H1 (cell line): Measurements from ENCODE around the gene COQ7. TPM values are rescaled to one million over a fixed set of nuclear protein-coding genes. Genes with fewer than 3 reads are reported as not detected.
A peak's percentile ranks its signal among the peaks of the same experiment; 100 is the strongest.

Experiments used
- CTCF ChIA-PET: fragments of 300-600 bp; sonication (Branson Sonifier 250); formaldehyde crosslinking; loops from one replicate; lab custom pipeline; 2021; ENCODE audit not compliant: partially characterized antibody; lab: Charles Lee
- POLR2A ChIA-PET: fragments of 300-600 bp; sonication (Branson Sonifier 250); formaldehyde crosslinking; loops from one replicate; lab custom pipeline; 2021; ENCODE audit warnings: inconsistent platforms; ENCODE audit not compliant: partially characterized antibody; lab: Charles Lee
- DNase-seq, 2 experiments: peaks; one replicate each; pipeline versions ENCODE4 v3.0.0 to v3.0.0-alpha.2; 2010 to 2022; ENCODE audit warnings: low spot score in 2 of 2, low read depth in 1 of 2, mixed read lengths in 1 of 2
- FAIRE-seq: peaks from 2 replicates; lab custom pipeline; 2011; peaks lifted over from hg19 to GRCh38; lab: Jason Lieb, UNC
- H2AFZ ChIP-seq: 2 replicates; pipeline ENCODE4 v1.8.1; 2012; ENCODE audit warnings: low read length, inconsistent platforms
- H2AK5ac ChIP-seq: 2 replicates; pipeline ENCODE4 v1.6.1; 2013; ENCODE audit warnings: low read depth, low read length
- H2BK120ac ChIP-seq: replicated peaks from 2 replicates; pipeline ENCODE3; 2013; ENCODE audit warnings: low read depth, low read length, inconsistent platforms
- H2BK12ac ChIP-seq: 2 replicates; pipeline ENCODE4 v1.6.1; 2013; ENCODE audit warnings: low read depth, low read length
- H2BK15ac ChIP-seq: 2 replicates; pipeline ENCODE4 v1.6.1; 2013; ENCODE audit warnings: low read length
- H2BK20ac ChIP-seq: 2 replicates; pipeline ENCODE4 v1.6.1; 2013; ENCODE audit warnings: low read length
- H2BK5ac ChIP-seq: 2 replicates; pipeline ENCODE4 v1.6.1; 2013; ENCODE audit warnings: low read depth, low read length
- H3K14ac ChIP-seq: 2 replicates; pipeline ENCODE4 v1.6.1; 2013; ENCODE audit warnings: inconsistent platforms; ENCODE audit not compliant: insufficient read length
- H3K18ac ChIP-seq: 2 replicates; pipeline ENCODE4 v1.6.1; 2013; ENCODE audit warnings: low read length; ENCODE audit errors: extremely low read depth
- H3K23ac ChIP-seq: 2 replicates; pipeline ENCODE4 v1.6.1; 2013; ENCODE audit warnings: inconsistent platforms; ENCODE audit not compliant: insufficient read length
- H3K23me2 ChIP-seq: 2 replicates; pipeline ENCODE4 v1.6.1; 2013; ENCODE audit warnings: low read depth, low read length
- H3K27ac ChIP-seq: 2 replicates; pipeline ENCODE4 v1.6.1; 2011; ENCODE audit warnings: low read depth, low read length, inconsistent platforms
- H3K27me3 ChIP-seq, 4 experiments: replicated peaks in 1 of 4; 1 replicate in 1 of 4; 2 replicates in 3 of 4; pipeline versions ENCODE4 v1.6.1 to v1.8.1; 2011 to 2013; ENCODE audit warnings: low read length in 3 of 4, mild to moderate bottlenecking in 3 of 4, inconsistent platforms in 2 of 4, mixed read lengths in 2 of 4, moderate library complexity in 1 of 4; ENCODE audit not compliant: control insufficient read depth in 3 of 4, insufficient read depth in 3 of 4; ENCODE audit errors: extremely low read depth in 1 of 4
- H3K36me3 ChIP-seq, 4 experiments: 2 replicates each; pipeline versions ENCODE4 v1.6.1 to v1.8.1; 2011 to 2013; ENCODE audit warnings: mild to moderate bottlenecking in 4 of 4, low read length in 3 of 4, moderate library complexity in 2 of 4, control low read depth in 1 of 4, inconsistent platforms in 1 of 4; ENCODE audit not compliant: insufficient read depth in 4 of 4, control insufficient read depth in 2 of 4
- H3K4ac ChIP-seq: replicated peaks from 2 replicates; pipeline ENCODE3; 2013; ENCODE audit warnings: low read length, low read depth, mixed read lengths, inconsistent platforms; ENCODE audit not compliant: insufficient read length
- H3K4me1 ChIP-seq, 4 experiments: replicated peaks in 1 of 4; 1 replicate in 1 of 4; 2 replicates in 3 of 4; pipeline versions ENCODE4 v1.6.1 to v1.8.1; 2011 to 2013; ENCODE audit warnings: low read length in 3 of 4, inconsistent platforms in 2 of 4, mixed read lengths in 1 of 4; ENCODE audit not compliant: insufficient read depth in 4 of 4, control insufficient read depth in 3 of 4
- H3K4me2 ChIP-seq, 2 experiments: 2 replicates each; pipeline versions ENCODE4 v1.6.1 to v1.8.1; 2011 to 2013; ENCODE audit warnings: low read depth in 2 of 2, low read length in 2 of 2, control low read depth in 1 of 2, inconsistent platforms in 1 of 2, mild to moderate bottlenecking in 1 of 2; ENCODE audit not compliant: insufficient read depth in 1 of 2
- H3K4me3 ChIP-seq, 4 experiments: fragments of 200-600, 300-600 bp in 1 of 4; sonication (generic), shearing (Covaris generic), sonication (Bioruptor Twin) in 1 of 4; 2 replicates each; pipeline versions ENCODE4 v1.5.1 to v1.8.1; 2011 to 2016; ENCODE audit warnings: low read length in 4 of 4, low read depth in 3 of 4, control low read depth in 2 of 4, inconsistent platforms in 2 of 4, mild to moderate bottlenecking in 2 of 4, mixed read lengths in 1 of 4, moderate library complexity in 1 of 4; ENCODE audit not compliant: insufficient read depth in 2 of 4; ENCODE audit errors: extremely low read depth in 1 of 4
- H3K56ac ChIP-seq: replicated peaks from 2 replicates; pipeline ENCODE3; 2013; ENCODE audit warnings: low read depth, mild to moderate bottlenecking, mixed read lengths, low read length, inconsistent platforms; ENCODE audit not compliant: insufficient read length
- H3K79me1 ChIP-seq: 2 replicates; pipeline ENCODE4 v1.6.1; 2013; ENCODE audit warnings: low read depth, low read length, control low read depth
- H3K79me2 ChIP-seq, 2 experiments: 2 replicates each; pipeline versions ENCODE4 v1.6.1 to v1.8.1; 2012 to 2013; ENCODE audit warnings: low read length in 2 of 2, mild to moderate bottlenecking in 2 of 2, inconsistent platforms in 1 of 2; ENCODE audit not compliant: insufficient read depth in 2 of 2, control insufficient read depth in 1 of 2
- H3K9ac ChIP-seq, 4 experiments: replicated peaks in 1 of 4; 1 replicate in 1 of 4; 2 replicates in 3 of 4; pipeline versions ENCODE4 v1.6.1 to v1.8.1; 2011 to 2013; ENCODE audit warnings: low read depth in 3 of 4, low read length in 3 of 4, control low read depth in 2 of 4, mild to moderate bottlenecking in 2 of 4, moderate library complexity in 2 of 4, inconsistent platforms in 1 of 4; ENCODE audit errors: extremely low read depth in 1 of 4
- H3K9me3 ChIP-seq, 2 experiments: 2 replicates each; pipeline versions ENCODE4 v1.6.1 to v1.8.1; 2012 to 2013; ENCODE audit warnings: mild to moderate bottlenecking in 2 of 2, moderate library complexity in 2 of 2, control low read depth in 1 of 2, inconsistent platforms in 1 of 2, low read depth in 1 of 2, low read length in 1 of 2, mixed read lengths in 1 of 2; ENCODE audit not compliant: insufficient read depth in 2 of 2
- H4K20me1 ChIP-seq, 2 experiments: replicated peaks in 1 of 2; 2 replicates each; pipeline versions ENCODE3 to v1.8.1; 2011 to 2013; ENCODE audit warnings: inconsistent platforms in 2 of 2, low read length in 2 of 2, mild to moderate bottlenecking in 1 of 2; ENCODE audit not compliant: insufficient read depth in 2 of 2, control insufficient read depth in 1 of 2
- H4K5ac ChIP-seq: 2 replicates; pipeline ENCODE4 v1.6.1; 2013; ENCODE audit warnings: low read length, low read depth, mixed read lengths, inconsistent platforms; ENCODE audit not compliant: insufficient read length
- H4K8ac ChIP-seq: 2 replicates; pipeline ENCODE4 v1.8.0; 2013; ENCODE audit warnings: mild to moderate bottlenecking, moderate library complexity, low read length, inconsistent platforms; ENCODE audit not compliant: insufficient read depth; ENCODE audit errors: extremely low read depth
- H4K91ac ChIP-seq: replicated peaks from 2 replicates; pipeline ENCODE3; 2013; ENCODE audit warnings: low read length, mixed read lengths, inconsistent platforms; ENCODE audit not compliant: insufficient read length
- BCL11A ChIP-seq, 2 experiments: IDR thresholded peaks; one replicate each; pipeline ENCODE4 v1.6.1; 2011; ENCODE audit warnings: low read depth in 2 of 2, low read length in 2 of 2, mild to moderate bottlenecking in 2 of 2
- CREB1 ChIP-seq: IDR thresholded peaks from 2 replicates; pipeline ENCODE4 v1.6.1; 2012; ENCODE audit warnings: inconsistent platforms
- CTBP2 ChIP-seq: IDR thresholded peaks from 2 replicates; pipeline ENCODE4 v1.7.0; 2011; ENCODE audit warnings: borderline replicate concordance, mild to moderate bottlenecking, moderate library complexity, mixed read lengths, low read length; ENCODE audit not compliant: insufficient read depth, insufficient read length
- RAD21 ChIP-seq, 2 experiments: IDR thresholded peaks in 1 of 2; conservative IDR thresholded peaks in 1 of 2; 2 replicates each; pipeline ENCODE4 v1.6.1; 2011; ENCODE audit warnings: low read depth in 2 of 2, low read length in 2 of 2, improper control_type of control experiment in 1 of 2, inconsistent platforms in 1 of 2, mild to moderate bottlenecking in 1 of 2, moderate library complexity in 1 of 2
- WGBS, 2 experiments: shearing (Covaris generic) in 1 of 2; methylation state at CpG; one replicate each; pipeline versions ENCODE4 v1.1.6 to v1.1.7; 2013 to 2015; ENCODE audit warnings: low lambda C conversion rate in 2 of 2, mixed read lengths in 2 of 2, inconsistent platforms in 1 of 2, low coverage in 1 of 2, missing lambda C conversion rate in 1 of 2; ENCODE audit not compliant: insufficient replicate concordance in 2 of 2, insufficient coverage in 1 of 2, insufficient read length in 1 of 2; ENCODE audit errors: extremely low coverage in 1 of 2, missing lambda C conversion rate in 1 of 2; 5-methylcytosine and 5-hydroxymethylcytosine counted together
- polyA plus RNA-seq, 7 experiments: library from polyadenylated mRNA; depleted of rRNA in 3 of 7; stranded (reverse) in 5 of 7; unstranded in 2 of 7; fragments of >200 nt in 5 of 7; fragments of 200-250 nt in 2 of 7; gene quantifications; 1 replicate in 5 of 7; 2 replicates in 1 of 7; 4 replicates in 1 of 7; pipeline versions ENCODE4 v1.2.1 to v1.2.3, GENCODE V29; 2011 to 2013; ENCODE audit warnings: missing spikeins in 2 of 7, mixed read lengths in 2 of 7
- total RNA-seq: library from RNA; stranded (reverse); fragmentation: NEBNext Ultra II Directional; extraction: Animal tissue kit (Norgen Biotek cat#: 25700); gene quantifications from 2 replicates; pipeline ENCODE4 v1.2.1, GENCODE V29; 2021
- TF ChIP-seq, protein P1 (sequence below), 3 experiments: IDR thresholded peaks; 1 replicate in 2 of 3; 2 replicates in 1 of 3; pipeline versions ENCODE4 v1.5.1 to v1.6.1; 2011; ENCODE audit warnings: low read length in 3 of 3, mild to moderate bottlenecking in 3 of 3, inconsistent platforms in 2 of 3, low read depth in 1 of 3, moderate library complexity in 1 of 3; ENCODE audit not compliant: insufficient read depth in 1 of 3; ENCODE audit errors: control extremely low read depth in 1 of 3

The COQ7 gene
- total and polyA plus RNA-seq, 2 of the 8 experiments (the other 6 are each of a cell fraction or from before 2014, with no cell fraction given) = 7.1 to 15.2 TPM

DNA sequence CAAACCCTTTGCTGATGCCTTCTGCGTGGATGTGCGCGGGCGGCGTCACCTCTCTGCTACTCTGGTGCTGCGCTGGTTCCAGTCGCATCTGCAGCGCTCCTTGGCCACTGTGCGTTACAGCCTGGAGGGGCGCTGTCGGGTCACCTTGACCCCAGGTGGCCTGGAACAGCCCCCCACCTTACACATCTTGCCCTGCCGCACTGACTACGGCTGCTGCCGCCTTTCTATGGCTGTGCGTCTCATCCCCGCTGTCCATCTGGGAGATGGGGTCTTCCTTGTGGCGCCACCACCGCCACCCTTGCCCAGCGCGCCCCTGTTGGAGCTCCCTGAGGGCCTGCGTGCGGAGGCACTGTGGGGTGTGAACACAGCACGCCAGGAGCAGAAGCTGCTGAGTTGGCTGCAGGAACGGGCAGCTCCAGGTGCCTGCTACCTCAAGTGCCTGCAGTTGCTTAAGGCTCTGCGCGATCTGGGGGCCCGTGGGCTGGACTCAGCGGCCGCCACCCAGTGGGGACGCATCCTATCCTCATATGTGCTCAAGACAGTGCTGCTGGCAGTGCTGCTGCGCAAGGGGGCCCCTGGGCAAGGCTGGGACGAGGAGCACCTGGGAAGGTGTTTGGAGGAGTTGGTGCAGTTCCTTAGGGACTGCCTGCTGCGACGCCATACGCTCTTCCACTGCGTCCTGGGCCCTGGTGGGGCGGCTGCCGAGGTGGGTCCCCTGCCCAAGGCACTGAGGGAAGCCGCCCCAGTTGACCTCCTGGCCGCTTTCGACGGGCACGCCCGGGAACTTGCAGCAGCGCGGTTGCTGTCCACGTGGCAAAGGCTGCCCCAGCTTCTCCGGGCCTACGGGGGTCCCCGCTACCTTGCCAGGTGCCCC, 48.0 kb downstream of the COQ7 start:
- Histone ChIP-seq H2BK120ac (no peak overlapping the region), H3K27me3 (peaks cover 14 to 30% (median 28%) of the 10 kb centered on the region in 4 experiments), H3K4me2 (peak overlapping the region; percentile 77 to 80; a peak in 3 of 4 replicates), H4K91ac (no peak overlapping the region), H3K79me2 (no peaks in the 10 kb centered on the region), H3K56ac (no peak overlapping the region), H3K23me2 (peaks cover 5% of the 10 kb centered on the region; the same call in 1 of the 2 replicates), H3K27ac (no peak overlapping the region), H3K23ac (no peak overlapping the region), H3K9ac (no peak overlapping the region), H3K4me1 (peaks cover 5 to 12% (median 7%) of the 10 kb centered on the region in 4 experiments), H2AK5ac (no peak overlapping the region), H2BK15ac (no peak overlapping the region), H2BK12ac (0 out of 2 replicates have a peak overlapping the region, but pooled peaks have one; percentile 39), H2BK5ac (no peak overlapping the region), H3K14ac (no peak overlapping the region), H3K36me3 (peaks cover 0 to 3% (median 0%) of the 10 kb centered on the region in 4 experiments; a peak in 1 of 8 replicates), H4K5ac (no peak overlapping the region), H2BK20ac (no peak overlapping the region), H4K8ac (peak overlapping the region; percentile 86; the same call in 1 of the 2 replicates), H3K79me1 (no peaks in the 10 kb centered on the region), H3K18ac (no peak overlapping the region; the same call in 1 of the 2 replicates), H3K9me3 (peaks cover 0 to 3% of the 10 kb centered on the region in 2 experiments; a peak in 1 of 4 replicates), H3K4me3 (peak overlapping the region in 2 of 4 experiments; percentile 27 to 68; a peak in 3 of 8 replicates), H3K4ac (no peak overlapping the region), H4K20me1 (peaks cover 0 to 3% of the 10 kb centered on the region in 2 experiments), H2AFZ (no peak overlapping the region; the same call in 1 of the 2 replicates)
- CTCF ChIA-PET = interaction anchor here (0.7 to 3.1 kb wide), 14 partner anchors 8 to 386 kb away, joined by 3 to 14 read pairs (median 4); no protein-coding TSS in a partner anchor
- FAIRE-seq (no peak), DNase-seq (no peak)
- no peak for TF ChIP-seq BCL11A (IDR thresholded peaks at IDR 0.05; ENCODE audit: low read depth in 2 of 2, low read length in 2 of 2)
- TF ChIP-seq CTBP2 = peak; percentile 49
- TF ChIP-seq CREB1 = 0 out of 2 replicates have a peak, but pooled peaks have one; percentile 31
- TF ChIP-seq, protein P1, sequence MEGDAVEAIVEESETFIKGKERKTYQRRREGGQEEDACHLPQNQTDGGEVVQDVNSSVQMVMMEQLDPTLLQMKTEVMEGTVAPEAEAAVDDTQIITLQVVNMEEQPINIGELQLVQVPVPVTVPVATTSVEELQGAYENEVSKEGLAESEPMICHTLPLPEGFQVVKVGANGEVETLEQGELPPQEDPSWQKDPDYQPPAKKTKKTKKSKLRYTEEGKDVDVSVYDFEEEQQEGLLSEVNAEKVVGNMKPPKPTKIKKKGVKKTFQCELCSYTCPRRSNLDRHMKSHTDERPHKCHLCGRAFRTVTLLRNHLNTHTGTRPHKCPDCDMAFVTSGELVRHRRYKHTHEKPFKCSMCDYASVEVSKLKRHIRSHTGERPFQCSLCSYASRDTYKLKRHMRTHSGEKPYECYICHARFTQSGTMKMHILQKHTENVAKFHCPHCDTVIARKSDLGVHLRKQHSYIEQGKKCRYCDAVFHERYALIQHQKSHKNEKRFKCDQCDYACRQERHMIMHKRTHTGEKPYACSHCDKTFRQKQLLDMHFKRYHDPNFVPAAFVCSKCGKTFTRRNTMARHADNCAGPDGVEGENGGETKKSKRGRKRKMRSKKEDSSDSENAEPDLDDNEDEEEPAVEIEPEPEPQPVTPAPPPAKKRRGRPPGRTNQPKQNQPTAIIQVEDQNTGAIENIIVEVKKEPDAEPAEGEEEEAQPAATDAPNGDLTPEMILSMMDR (IDR thresholded peaks at IDR 0.05; ENCODE audit: control extremely low read depth in 1 of 3, insufficient read depth in 1 of 3, low read depth in 1 of 3, low read length in 3 of 3) = peak; percentile 61 to 75 (median 63)
- TF ChIP-seq RAD21 (IDR thresholded peaks at IDR 0.05 in 1 of 2, conservative IDR thresholded peaks at IDR 0.05 in 1 of 2; ENCODE audit: low read depth in 2 of 2, low read length in 2 of 2) = peak; percentile 8 to 34; a peak in 3 of 4 replicates
- 79% methylated on average over 43 of the region's 50 CpGs; no CpG with 5 or more reads in 1 of the 2 experiments for WGBS, 2 experiments
- POLR2A ChIA-PET = interaction anchor here (1.5 to 2.0 kb wide), 5 partner anchors 9 to 54 kb away, joined by 3 to 8 read pairs (median 4); no protein-coding TSS in a partner anchor
